ENCODE data around the gene DDX10.

Gene DDX10

GRCh38 chr11:108939135-108939534 is 274.3 kb downstream of the DDX10 start:
- DNase-seq (ENCODE audit: low spot score), result no peak

GRCh38 chr11:108943853-108944252 is 279.0 kb downstream of the DDX10 start:
- DNase-seq (ENCODE audit: low spot score), result no peak

- no peak for DNase-seq (ENCODE audit: low spot score)
Measured at GRCh38 chr11:108944471-108945178, 279.8 kb downstream of the DDX10 start.

- DNase-seq (ENCODE audit: low spot score), result no peak
Measured at GRCh38 chr11:108945341-108945740, 280.5 kb downstream of the DDX10 start.

- DNase-seq (ENCODE audit: low spot score), result no peak
Measured at GRCh38 chr11:108947654-108948570, 283.0 kb downstream of the DDX10 start.

GRCh38 chr11:108958368-108959104 is 293.7 kb downstream of the DDX10 start:
- no peak for DNase-seq (ENCODE audit: low spot score)

- no peak for DNase-seq (ENCODE audit: low spot score)
Measured at GRCh38 chr11:108959105-108959761, 294.4 kb downstream of the DDX10 start.

GRCh38 chr11:108959874-108960273 is 295.0 kb downstream of the DDX10 start:
- DNase-seq (ENCODE audit: low spot score), result no peak

- DNase-seq (ENCODE audit: low spot score), result no peak
Measured at GRCh38 chr11:108960501-108960900, 295.6 kb downstream of the DDX10 start.

GRCh38 chr11:108961095-108961494 is 296.2 kb downstream of the DDX10 start:
- DNase-seq (ENCODE audit: low spot score), result no peak

GRCh38 chr11:108963118-108963517 is 298.2 kb downstream of the DDX10 start:
- no peak for DNase-seq (ENCODE audit: low spot score)

GRCh38 chr11:108965306-108966001 is 300.6 kb downstream of the DDX10 start:
- DNase-seq (ENCODE audit: low spot score), result no peak

GRCh38 chr11:108966206-108966605 is 301.3 kb downstream of the DDX10 start:
- DNase-seq (ENCODE audit: low spot score), result no peak

- no peak for DNase-seq (ENCODE audit: low spot score)
Measured at GRCh38 chr11:108966978-108967377, 302.1 kb downstream of the DDX10 start.

- no peak for DNase-seq (ENCODE audit: low spot score)
Measured at GRCh38 chr11:108967571-108967970, 302.7 kb downstream of the DDX10 start.

- DNase-seq (ENCODE audit: low spot score), result no peak
Measured at GRCh38 chr11:108970221-108970991, 305.5 kb downstream of the DDX10 start.

- DNase-seq (ENCODE audit: low spot score), result no peak
Measured at GRCh38 chr11:108973402-108974162, 308.7 kb downstream of the DDX10 start.

GRCh38 chr11:108975026-108975425 is 310.2 kb downstream of the DDX10 start:
- DNase-seq (ENCODE audit: low spot score), result no peak

GRCh38 chr11:108975641-108976071 is 310.8 kb downstream of the DDX10 start:
- DNase-seq (ENCODE audit: low spot score), result no peak

Measured in HuH-7 (cell line).